Measurements from ENCODE around the gene STIM1.
"Not testable (repeated sequence)": the region's sequence is repeated elsewhere in the genome, so short reads cannot be mapped to it uniquely, and the experiment has no call there.

The STIM1 gene

DNA sequence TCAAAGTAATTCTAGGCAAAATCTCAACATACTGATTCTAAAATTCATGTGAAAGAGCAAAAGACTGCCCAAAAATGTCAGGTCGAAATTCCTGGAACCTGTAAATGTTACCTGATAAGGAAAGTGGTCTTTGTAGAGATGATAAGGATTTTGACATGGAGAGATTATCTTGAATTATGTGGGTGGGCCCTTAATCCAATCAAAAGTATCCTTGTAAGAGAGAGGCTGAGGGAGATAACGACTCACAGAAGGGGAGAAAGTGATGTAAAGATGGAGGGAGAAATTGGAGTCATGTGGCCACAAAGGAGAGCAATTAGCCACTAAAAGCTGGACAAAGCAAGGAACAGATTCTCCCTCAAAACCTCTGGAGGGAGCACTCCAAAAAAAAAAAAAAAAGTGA, 259.7 kb downstream of the STIM1 start:
- no peak for DNase-seq (ENCODE audit: low spot score)

DNA sequence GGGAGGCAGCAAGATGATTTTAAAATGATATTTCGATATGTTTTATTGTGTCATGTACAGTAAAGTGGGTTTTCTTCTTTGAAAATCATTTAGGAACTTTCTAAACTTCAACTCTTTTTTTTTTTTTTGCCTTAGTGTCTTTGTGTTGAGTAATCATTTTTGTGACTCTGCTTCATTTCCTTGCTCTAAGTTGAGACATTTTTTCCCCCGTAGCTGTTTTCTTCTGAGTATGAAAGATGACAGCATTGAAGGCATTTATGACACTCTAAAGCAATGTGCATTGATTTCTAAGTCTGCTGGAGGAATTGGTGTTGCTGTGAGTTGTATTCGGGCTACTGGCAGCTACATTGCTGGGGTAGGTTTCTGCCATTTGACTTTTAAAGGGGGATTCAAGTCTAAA, 262.6 kb downstream of the STIM1 start:
- DNase-seq (ENCODE audit: low spot score) = peak; percentile 25

GRCh38 chr11:4123218-4123617, 267.8 kb downstream of the STIM1 start:
- DNase-seq (ENCODE audit: low spot score) = no peak

DNA sequence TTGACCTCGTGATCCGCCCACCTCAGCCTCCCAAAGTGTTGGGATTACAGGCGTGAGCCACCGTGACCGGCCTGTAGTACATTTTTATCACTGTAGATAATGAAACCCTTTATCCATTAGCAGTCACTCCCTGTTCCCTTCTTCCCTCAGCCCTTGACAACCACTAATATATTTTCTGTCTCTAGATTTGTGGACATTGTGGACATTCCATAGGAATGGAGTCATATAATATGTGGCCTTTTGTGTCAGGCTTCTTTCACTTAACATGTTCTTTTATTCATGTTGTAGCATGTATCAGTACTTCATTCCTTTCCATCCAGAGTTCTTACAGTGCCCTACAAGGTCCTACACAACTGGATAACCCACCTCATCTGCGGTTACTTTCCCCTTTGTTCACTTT, 269.7 kb downstream of the STIM1 start:
- no peak for DNase-seq (ENCODE audit: low spot score)

GRCh38 chr11:4127357-4127756, 271.9 kb downstream of the STIM1 start:
- no peak for DNase-seq (ENCODE audit: low spot score)

GRCh38 chr11:4130219-4130618, 274.8 kb downstream of the STIM1 start:
- DNase-seq (ENCODE audit: low spot score) = not testable (repeated sequence)

GRCh38 chr11:4134806-4135205, 279.3 kb downstream of the STIM1 start:
- peak; percentile 28 for DNase-seq (ENCODE audit: low spot score)

DNA sequence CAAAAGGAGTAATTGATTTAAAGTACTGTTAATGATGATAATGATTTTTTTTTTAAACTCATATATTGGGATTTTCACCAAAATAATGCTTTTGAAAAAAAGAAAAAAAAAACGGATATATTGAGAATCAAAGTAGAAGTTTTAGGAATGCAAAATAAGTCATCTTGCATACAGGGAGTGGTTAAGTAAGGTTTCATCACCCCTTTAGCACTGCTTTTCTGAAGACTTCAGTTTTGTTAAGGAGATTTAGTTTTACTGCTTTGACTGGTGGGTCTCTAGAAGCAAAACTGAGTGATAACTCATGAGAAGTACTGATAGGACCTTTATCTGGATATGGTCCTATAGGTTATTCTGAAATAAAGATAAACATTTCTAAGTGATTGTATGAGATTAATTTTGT, 283.0 kb downstream of the STIM1 start:
- DNase-seq (ENCODE audit: low spot score) = no peak

DNA sequence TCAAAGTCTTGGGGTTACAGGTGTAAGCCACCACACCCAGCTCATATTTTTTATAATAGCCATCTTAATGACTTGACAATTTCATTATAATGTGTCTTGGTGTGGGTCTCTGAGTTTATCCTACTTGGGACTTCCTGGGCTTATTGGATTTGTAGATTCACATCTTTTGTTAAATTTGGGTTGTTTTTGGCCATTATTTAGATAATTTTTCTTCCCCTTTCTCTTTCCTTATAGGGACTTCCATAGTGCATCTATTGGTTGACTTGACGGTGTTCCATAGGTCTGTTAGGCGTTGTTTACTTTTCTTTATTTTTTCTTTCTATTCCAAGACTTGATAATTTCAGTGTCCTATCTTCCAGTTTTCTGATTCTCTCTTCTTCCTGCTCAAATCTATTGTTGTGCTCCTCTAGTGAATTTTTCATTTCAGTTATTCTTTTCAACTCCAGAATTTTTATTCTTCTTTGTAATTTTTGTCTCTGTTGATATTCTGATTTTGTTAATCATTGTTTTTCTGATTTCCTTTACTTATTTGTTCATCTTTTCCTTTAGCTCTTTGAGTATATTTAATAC, 284.7 kb downstream of the STIM1 start:
- no peak for DNase-seq (ENCODE audit: low spot score)

Data from kidney capillary endothelial cell (primary cell).